CD14-positive monocyte (primary cell): Measurements from ENCODE around the gene MERTK. TPM values are rescaled to one million over a fixed set of nuclear protein-coding genes. Genes with fewer than 3 reads are reported as not detected.

Experiments
- DNase-seq, 3 donors: peaks; one replicate each; pipeline ENCODE4 v3.0.0-alpha.2; 2011 to 2022
- H2AFZ ChIP-seq: 2 replicates; pipeline ENCODE4 v1.6.0; 2012; ENCODE audit warnings: mild to moderate bottlenecking, low read depth, low read length, inconsistent platforms; ENCODE audit not compliant: insufficient read depth, poor library complexity, severe bottlenecking
- H3K27ac ChIP-seq, 2 donors: 1 replicate in 1 of 2; 2 replicates in 1 of 2; pipeline ENCODE4 v1.5.1; 2012 to 2013; ENCODE audit warnings: low read length in 2 of 2, control low read depth in 1 of 2, inconsistent platforms in 1 of 2, low read depth in 1 of 2, mild to moderate bottlenecking in 1 of 2
- H3K27me3 ChIP-seq, 2 donors: one replicate each; pipeline versions ENCODE4 v1.6.0 to v1.6.1; 2011 to 2013; ENCODE audit warnings: low read length in 2 of 2; ENCODE audit not compliant: control insufficient read depth in 2 of 2, insufficient read depth in 2 of 2
- H3K36me3 ChIP-seq, 2 donors: replicated peaks in 1 of 2; 1 replicate in 1 of 2; 2 replicates in 1 of 2; pipeline versions ENCODE4 v1.5.1 to v1.6.1; 2012 to 2013; ENCODE audit warnings: low read length in 2 of 2, control low read depth in 1 of 2, inconsistent platforms in 1 of 2, mild to moderate bottlenecking in 1 of 2; ENCODE audit not compliant: insufficient read depth in 2 of 2, control insufficient read depth in 1 of 2
- H3K4me1 ChIP-seq, 2 donors: 1 replicate in 1 of 2; 2 replicates in 1 of 2; pipeline versions ENCODE4 v1.5.1 to v1.6.1; 2012 to 2013; ENCODE audit warnings: low read length in 2 of 2, control low read depth in 1 of 2, inconsistent platforms in 1 of 2, mild to moderate bottlenecking in 1 of 2, moderate library complexity in 1 of 2; ENCODE audit not compliant: insufficient read depth in 2 of 2, control insufficient read depth in 1 of 2
- H3K4me2 ChIP-seq: replicated peaks from 2 replicates; pipeline ENCODE3; 2012; ENCODE audit warnings: low read length, moderate library complexity, mild to moderate bottlenecking; ENCODE audit not compliant: poor library complexity, severe bottlenecking; ENCODE audit errors: extremely low read depth
- H3K4me3 ChIP-seq, 3 experiments: fragments of 200-600 bp in 1 of 3; sonication (generic) in 1 of 3; replicated peaks in 1 of 3; 1 replicate in 2 of 3; 2 replicates in 1 of 3; pipeline ENCODE4 v1.5.1; 2011 to 2013; ENCODE audit warnings: low read length in 3 of 3, mild to moderate bottlenecking in 3 of 3, control low read depth in 2 of 3, low read depth in 2 of 3, inconsistent platforms in 1 of 3, moderate library complexity in 1 of 3
- H3K79me2 ChIP-seq: 2 replicates; pipeline ENCODE4 v1.6.0; 2012; ENCODE audit warnings: mild to moderate bottlenecking, control low read depth, inconsistent platforms, low read length, moderate library complexity; ENCODE audit not compliant: insufficient read depth
- H3K9ac ChIP-seq: 2 replicates; pipeline ENCODE4 v1.6.0; 2017; ENCODE audit warnings: low read length, mild to moderate bottlenecking; ENCODE audit not compliant: insufficient read depth, poor library complexity, severe bottlenecking
- H3K9me3 ChIP-seq, 2 donors: replicated peaks in 1 of 2; 1 replicate in 1 of 2; 2 replicates in 1 of 2; pipeline versions ENCODE4 v1.5.1 to v1.6.1; 2012 to 2013; ENCODE audit warnings: low read length in 2 of 2, control low read depth in 1 of 2; ENCODE audit not compliant: control insufficient read depth in 1 of 2, insufficient read depth in 1 of 2
- H4K20me1 ChIP-seq: 2 replicates; pipeline ENCODE4 v1.6.0; 2012; ENCODE audit warnings: mild to moderate bottlenecking, low read length, control low read depth, moderate library complexity; ENCODE audit not compliant: insufficient read depth
- H3K27ac Mint-ChIP-seq, 7 donors: one replicate each; pipeline ENCODE4 v1.8.0; 2020; ENCODE audit warnings: mild to moderate bottlenecking in 7 of 7, mixed read lengths in 7 of 7, moderate library complexity in 6 of 7, inconsistent platforms in 2 of 7
- H3K27me3 Mint-ChIP-seq, 3 donors: one replicate each; pipeline ENCODE4 v1.8.0; 2021 to 2022; ENCODE audit warnings: low read depth in 3 of 3, mild to moderate bottlenecking in 3 of 3, mixed read lengths in 3 of 3, moderate library complexity in 3 of 3, inconsistent platforms in 1 of 3
- H3K36me3 Mint-ChIP-seq, 2 donors: one replicate each; pipeline ENCODE4 v1.8.0; 2020; ENCODE audit warnings: mixed read lengths in 2 of 2, inconsistent platforms in 1 of 2, mild to moderate bottlenecking in 1 of 2
- H3K4me1 Mint-ChIP-seq: one replicate; pipeline ENCODE4 v1.8.0; 2020; ENCODE audit warnings: mild to moderate bottlenecking, mixed read lengths
- H3K4me3 Mint-ChIP-seq, 2 donors: one replicate each; pipeline ENCODE4 v1.8.0; 2020; ENCODE audit warnings: mild to moderate bottlenecking in 2 of 2, mixed read lengths in 2 of 2, moderate library complexity in 1 of 2
- H3K9me3 Mint-ChIP-seq, 7 donors: one replicate each; pipeline ENCODE4 v1.8.0; 2020 to 2022; ENCODE audit warnings: mixed read lengths in 7 of 7, mild to moderate bottlenecking in 6 of 7, moderate library complexity in 6 of 7, inconsistent platforms in 2 of 7
- CTCF ChIP-seq: fragments of 200-600 bp; IDR thresholded peaks from one replicate; pipeline ENCODE4 v1.8.0; 2022; ENCODE audit warnings: antibody characterized with exemption, mild to moderate bottlenecking
- WGBS: methylation state at CpG from one replicate; pipeline ENCODE4 v1.1.5; 2013; ENCODE audit warnings: missing lambda C conversion rate; ENCODE audit not compliant: insufficient coverage; 5-methylcytosine and 5-hydroxymethylcytosine counted together
- intact Hi-C, 2 donors: fragments of 100-400 bp; cut with micrococcal nuclease; formaldehyde crosslinking; loops; one replicate each; pipeline versions ENCODE4 v1.15.0 to v1.15.1; 2023
- polyA plus RNA-seq, 3 donors: library from polyadenylated mRNA; depleted of rRNA in 1 of 3; unstranded in 2 of 3; stranded (reverse) in 1 of 3; fragments of 300-500 nt in 2 of 3; fragments of >200 nt in 1 of 3; fragmentation: Illumina TruSeq in 2 of 3; gene quantifications; 1 replicate in 2 of 3; 2 replicates in 1 of 3; pipeline ENCODE4 v1.2.3, GENCODE V29; 2012 to 2021

Gene MERTK
- polyA plus RNA-seq, 3 donors: 4.1 to 17.0 (median 4.2) TPM

- WGBS: no CpG with 5 or more reads among the region's 1 CpG
- Mint-ChIP-seq H3K4me3 (no peak overlapping the region), H3K9me3 (peaks cover 0 to 3% (median 0%) of the 10 kb centered on the region in 7 donors), H3K27me3 (peaks cover 0 to 3% (median 2%) of the 10 kb centered on the region in 3 donors), H3K4me1 (peaks cover 10% of the 10 kb centered on the region), H3K27ac (no peak overlapping the region), H3K36me3 (peaks cover 0 to 5% of the 10 kb centered on the region in 2 donors)
- no peak for TF ChIP-seq CTCF
- Histone ChIP-seq H3K27me3 (no peaks in the 10 kb centered on the region), H3K27ac (no peak overlapping the region), H3K4me2 (no peak overlapping the region), H4K20me1 (no peaks in the 10 kb centered on the region), H3K4me3 (no peak overlapping the region), H2AFZ (no peak overlapping the region), H3K79me2 (no peaks in the 10 kb centered on the region), H3K4me1 (no peaks in the 10 kb centered on the region), H3K9ac (no peak overlapping the region), H3K9me3 (no peaks in the 10 kb centered on the region), H3K36me3 (peaks cover 0 to 20% of the 10 kb centered on the region in 2 donors)
- intact Hi-C loops: no loop called here
- DNase-seq: no peak
These were observed 67.8 kb downstream of the MERTK start for GRCh38 chr2:111966241-111966640.

- Mint-ChIP-seq H3K36me3 (peaks cover 0 to 5% of the 10 kb centered on the region in 2 donors), H3K4me1 (peaks cover 10% of the 10 kb centered on the region), H3K4me3 (no peak overlapping the region), H3K27me3 (peaks cover 0 to 3% (median 2%) of the 10 kb centered on the region in 3 donors), H3K27ac (no peak overlapping the region), H3K9me3 (peaks cover 0 to 3% (median 0%) of the 10 kb centered on the region in 7 donors)
- Histone ChIP-seq H3K9me3 (no peaks in the 10 kb centered on the region), H3K4me3 (no peak overlapping the region), H3K79me2 (no peaks in the 10 kb centered on the region), H3K36me3 (peaks cover 0 to 20% of the 10 kb centered on the region in 2 donors), H3K4me1 (no peaks in the 10 kb centered on the region), H3K4me2 (no peak overlapping the region), H3K9ac (no peak overlapping the region), H2AFZ (no peak overlapping the region), H4K20me1 (no peaks in the 10 kb centered on the region), H3K27ac (no peak overlapping the region), H3K27me3 (no peaks in the 10 kb centered on the region)
- TF ChIP-seq CTCF: no peak
- DNase-seq: no peak
- intact Hi-C loops: no loop called here
- 100% methylated on average over 1 of the region's 1 CpG for whole genome bisulfite sequencing
These were observed 68.6 kb downstream of the MERTK start for GRCh38 chr2:111967018-111967417.
